ENCODE data around the gene SYT11.
"Not testable (repeated sequence)": the region's sequence is repeated elsewhere in the genome, so short reads cannot be mapped to it uniquely, and the experiment has no call there.

Gene SYT11

DNA sequence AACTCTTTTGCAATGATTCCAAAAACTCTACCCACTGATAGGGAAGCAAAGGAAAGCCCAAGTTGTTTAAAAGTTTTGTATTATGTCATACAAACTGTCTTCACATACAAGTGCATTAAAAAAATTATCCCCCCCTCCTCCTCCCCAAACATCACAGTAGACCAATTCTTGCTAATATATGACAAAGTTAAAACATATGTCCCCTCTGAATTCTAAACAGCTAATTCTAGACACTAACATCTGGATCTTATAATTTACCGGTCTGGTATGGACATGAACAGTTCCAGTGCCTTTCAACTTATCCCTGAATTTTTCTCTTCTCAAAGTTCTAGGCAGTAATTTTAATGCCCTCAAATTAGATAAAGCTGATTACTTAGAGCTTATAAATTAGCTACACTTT, 38.4 kb downstream of the SYT11 start:
- DNase-seq (ENCODE audit: low spot score): no peak

- no peak for DNase-seq (ENCODE audit: low spot score)
Measured at GRCh38 chr1:155898888-155899287, 39.5 kb downstream of the SYT11 start.

GRCh38 chr1:155899683-155900082, 40.3 kb downstream of the SYT11 start:
- DNase-seq (ENCODE audit: low spot score): no peak

GRCh38 chr1:155900161-155900560, 40.8 kb downstream of the SYT11 start:
- no peak for DNase-seq (ENCODE audit: low spot score)

GRCh38 chr1:155904261-155904660, 44.9 kb downstream of the SYT11 start:
- no peak for DNase-seq (ENCODE audit: low spot score)

GRCh38 chr1:155909894-155910293, 50.5 kb downstream of the SYT11 start:
- no peak for DNase-seq (ENCODE audit: low spot score)

- DNase-seq (ENCODE audit: low spot score): no peak
Measured at GRCh38 chr1:155910621-155911121, 51.3 kb downstream of the SYT11 start.

- DNase-seq (ENCODE audit: low spot score): peak; percentile 88
Measured at GRCh38 chr1:155911156-155912055, 52.0 kb downstream of the SYT11 start, which contains the start of gene RIT1. Gene RIT1, minus strand, starts transcription at chr1:155911349. Its CDS starts 588 bp downstream, at chr1:155910761.

DNA sequence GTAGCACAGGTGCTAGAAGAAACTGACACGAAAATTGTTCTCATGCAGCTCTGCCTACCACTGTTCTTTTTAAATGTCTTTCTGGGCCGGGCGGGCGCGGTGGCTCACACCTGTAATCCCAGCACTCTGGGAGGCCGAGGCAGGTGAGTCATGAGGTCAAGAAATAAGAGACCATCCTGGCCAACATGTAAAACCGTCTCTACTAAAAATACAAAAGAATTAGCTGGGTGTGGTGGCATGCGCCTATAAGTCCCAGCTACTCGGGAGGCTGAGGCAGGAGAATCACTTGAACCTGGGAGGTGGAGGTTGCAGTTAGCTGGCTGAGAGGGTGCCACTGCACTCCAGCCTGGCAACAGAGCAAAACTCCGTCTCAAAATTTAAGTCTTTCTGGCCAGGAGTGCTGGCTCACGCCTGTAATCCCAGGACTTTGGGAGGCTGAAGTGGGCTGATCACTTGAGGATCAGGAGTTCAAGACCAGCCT, 52.7 kb downstream of the SYT11 start:
- DNase-seq (ENCODE audit: low spot score): no peak

DNA sequence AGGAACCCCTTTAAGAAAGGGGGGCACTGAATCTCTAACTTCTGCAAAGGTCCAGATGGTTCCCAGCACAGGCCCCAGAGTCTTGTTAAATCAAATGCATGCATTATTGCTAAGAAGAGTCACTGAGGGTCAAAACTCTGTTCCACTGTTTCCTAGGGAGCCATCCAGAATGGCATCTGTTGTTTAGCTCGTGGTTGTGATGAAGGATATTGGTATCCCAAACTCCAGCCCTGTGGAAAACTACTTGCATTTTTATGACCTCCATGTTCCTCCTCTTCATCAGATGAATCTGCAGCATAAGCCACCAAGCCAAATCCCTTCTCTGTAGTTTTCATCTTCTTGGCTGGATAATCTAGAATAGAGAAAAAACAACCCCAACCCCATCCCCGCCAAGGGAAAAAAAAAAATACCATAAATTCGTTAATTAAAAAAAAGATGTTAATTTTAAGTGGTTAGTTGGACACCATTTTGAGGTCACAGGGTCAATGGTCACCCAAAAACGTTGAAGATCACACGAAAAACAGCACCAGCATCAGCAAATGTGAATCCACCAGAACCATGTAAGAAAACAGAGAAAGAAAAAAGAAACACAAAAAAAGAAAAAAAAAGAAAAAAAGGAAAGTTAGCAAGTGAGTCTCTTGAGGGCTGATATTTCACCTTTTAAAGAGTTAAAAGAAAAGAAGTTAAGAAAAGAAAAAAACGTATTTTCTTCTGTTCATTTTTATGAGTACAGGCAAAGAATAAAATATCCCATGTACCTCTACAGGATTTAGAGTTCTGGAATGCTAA, 54.8 kb downstream of the SYT11 start:
- DNase-seq (ENCODE audit: low spot score): peak; percentile 76

DNA sequence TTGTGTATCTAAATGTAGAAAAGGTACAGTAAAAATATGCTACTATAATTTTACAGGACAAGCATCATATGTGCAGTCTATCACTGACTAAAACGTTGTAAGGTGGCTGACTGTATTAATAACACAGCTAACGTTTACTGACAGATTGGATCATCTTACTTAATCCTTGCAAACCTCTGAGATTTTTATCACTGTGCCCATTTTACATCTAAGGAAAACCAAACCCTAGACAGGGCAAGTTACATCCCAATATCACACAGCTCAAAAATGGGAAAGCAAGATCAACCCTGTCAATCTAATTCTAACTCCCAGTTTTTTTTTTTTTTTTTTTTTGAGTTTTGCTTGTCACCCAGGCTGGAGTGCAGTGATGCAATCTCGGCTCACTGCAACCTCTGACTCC, 59.3 kb downstream of the SYT11 start:
- DNase-seq (ENCODE audit: low spot score): no peak

DNA sequence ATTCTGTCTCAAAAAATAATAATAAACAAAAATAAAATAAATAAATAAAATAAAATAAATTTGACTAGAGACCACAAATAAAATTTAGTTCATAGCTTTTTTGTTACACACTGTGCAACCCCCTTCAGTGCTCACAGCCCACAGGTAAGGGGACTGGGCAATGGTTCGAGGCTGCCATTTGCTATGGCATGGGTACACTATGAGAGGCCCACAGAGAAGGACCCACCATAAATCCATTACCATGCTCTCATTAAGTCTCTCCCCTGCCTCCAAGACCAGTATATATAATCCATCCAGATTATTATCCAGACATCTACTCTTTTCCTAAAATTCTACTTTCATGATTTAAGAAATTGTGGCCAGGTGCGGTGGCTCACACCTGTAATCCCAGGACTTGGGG, 60.4 kb downstream of the SYT11 start:
- no peak for DNase-seq (ENCODE audit: low spot score)

DNA sequence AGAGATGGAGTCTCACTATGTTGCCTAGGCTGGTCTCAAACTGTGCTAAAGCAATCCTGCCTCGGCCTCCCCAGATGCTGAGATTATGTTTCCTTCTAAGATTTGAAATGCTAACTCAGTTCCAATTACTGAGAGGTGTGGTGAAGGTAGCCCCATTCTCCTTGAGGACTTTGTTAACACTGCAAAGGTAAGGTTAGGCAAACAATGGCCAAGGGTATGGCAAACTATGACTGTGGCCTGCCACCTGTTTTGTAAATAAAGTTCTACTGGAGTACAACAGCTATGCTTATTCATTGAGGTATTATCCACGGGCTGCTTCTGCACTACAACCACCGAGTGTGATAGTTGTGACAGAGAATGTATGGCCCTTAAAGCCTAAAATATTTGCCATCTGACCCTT, 61.4 kb downstream of the SYT11 start:
- no peak for DNase-seq (ENCODE audit: low spot score)

DNA sequence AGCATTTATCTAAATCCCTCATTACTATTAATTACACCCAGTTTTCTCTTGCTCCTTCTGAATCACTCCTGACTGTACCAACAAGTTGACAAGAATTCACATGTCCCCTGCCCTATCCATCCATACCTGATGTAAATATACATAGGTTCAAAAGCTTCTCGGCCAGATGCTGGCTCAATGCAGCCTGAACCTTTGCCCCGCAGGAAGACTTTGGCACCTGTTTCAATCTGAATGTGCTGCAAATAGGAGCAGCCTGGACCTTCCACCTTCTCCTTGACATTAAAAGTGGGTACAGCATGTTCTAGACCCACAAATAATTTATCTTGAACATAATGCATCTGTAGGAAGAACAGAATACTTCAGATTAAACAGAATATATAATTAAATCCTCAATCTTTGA, 66.1 kb downstream of the SYT11 start:
- DNase-seq (ENCODE audit: low spot score): no peak

DNA sequence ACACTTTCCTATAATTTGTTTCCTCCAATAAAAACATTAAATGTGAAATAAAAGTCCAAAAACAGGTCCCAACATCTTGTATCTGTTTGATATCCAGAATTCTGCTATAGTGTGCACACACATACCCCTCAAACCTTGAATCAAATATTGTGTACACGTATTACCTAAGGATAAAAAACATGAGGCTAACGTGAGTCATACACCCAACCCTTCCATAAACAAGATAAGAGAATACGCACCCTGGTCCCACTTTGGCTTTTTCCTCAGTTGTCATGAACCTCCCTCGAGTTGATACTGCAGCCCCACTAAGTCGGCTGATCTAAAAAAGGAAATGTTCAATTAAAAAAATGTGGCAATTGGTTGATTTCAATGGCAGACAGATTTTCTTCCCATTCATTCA, 69.7 kb downstream of the SYT11 start:
- DNase-seq (ENCODE audit: low spot score): no peak

- DNase-seq (ENCODE audit: low spot score): not testable (repeated sequence)
Measured at GRCh38 chr1:155930725-155931124, 71.4 kb downstream of the SYT11 start.

GRCh38 chr1:155931332-155932038, 72.1 kb downstream of the SYT11 start:
- DNase-seq (ENCODE audit: low spot score): no peak

- DNase-seq (ENCODE audit: low spot score): no peak
Measured at GRCh38 chr1:155932081-155932480, 72.7 kb downstream of the SYT11 start.

- no peak for DNase-seq (ENCODE audit: low spot score)
Measured at GRCh38 chr1:155932487-155932886, 73.1 kb downstream of the SYT11 start.

DNA sequence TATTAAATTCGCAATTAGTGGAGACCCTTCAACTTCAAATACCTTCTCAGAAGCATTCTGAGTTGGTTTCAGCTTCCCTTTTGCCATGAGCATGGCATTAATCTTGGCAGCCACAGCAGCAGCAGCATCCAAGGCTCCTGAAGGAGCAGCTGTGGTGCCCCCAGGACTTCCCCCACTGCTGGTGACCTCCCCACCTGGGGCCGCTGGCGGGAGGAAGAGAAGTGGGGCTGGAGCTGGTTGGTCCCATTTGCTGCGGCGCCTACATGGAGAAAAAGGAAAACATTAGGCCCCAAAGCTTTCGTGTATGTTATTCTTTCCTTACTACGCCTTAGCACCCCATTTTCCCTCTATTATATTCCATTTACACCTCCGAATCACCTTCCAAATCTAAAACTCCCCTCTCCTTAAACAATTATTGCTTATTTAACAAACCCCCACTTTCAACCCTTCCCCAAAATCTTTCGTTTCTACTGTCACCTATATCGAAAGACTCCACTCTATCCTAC, 74.3 kb downstream of the SYT11 start:
- no peak for DNase-seq (ENCODE audit: low spot score)

- DNase-seq (ENCODE audit: low spot score): peak; percentile 93
Measured at GRCh38 chr1:155934097-155934935, 74.9 kb downstream of the SYT11 start, which contains the start of gene KHDC4. Gene KHDC4, minus strand, starts transcription at chr1:155934413. Its CDS starts 40 bp downstream, at chr1:155934373.

Measured in AG08396 (cell line).